NCI-H1436 (cell line): ENCODE measurements around the gene THRB.

ENCODE experiments used
- DNase-seq: peaks from one replicate; lab custom pipeline; 2025; lab: John Stamatoyannopoulos, UW

Gene THRB

DNA sequence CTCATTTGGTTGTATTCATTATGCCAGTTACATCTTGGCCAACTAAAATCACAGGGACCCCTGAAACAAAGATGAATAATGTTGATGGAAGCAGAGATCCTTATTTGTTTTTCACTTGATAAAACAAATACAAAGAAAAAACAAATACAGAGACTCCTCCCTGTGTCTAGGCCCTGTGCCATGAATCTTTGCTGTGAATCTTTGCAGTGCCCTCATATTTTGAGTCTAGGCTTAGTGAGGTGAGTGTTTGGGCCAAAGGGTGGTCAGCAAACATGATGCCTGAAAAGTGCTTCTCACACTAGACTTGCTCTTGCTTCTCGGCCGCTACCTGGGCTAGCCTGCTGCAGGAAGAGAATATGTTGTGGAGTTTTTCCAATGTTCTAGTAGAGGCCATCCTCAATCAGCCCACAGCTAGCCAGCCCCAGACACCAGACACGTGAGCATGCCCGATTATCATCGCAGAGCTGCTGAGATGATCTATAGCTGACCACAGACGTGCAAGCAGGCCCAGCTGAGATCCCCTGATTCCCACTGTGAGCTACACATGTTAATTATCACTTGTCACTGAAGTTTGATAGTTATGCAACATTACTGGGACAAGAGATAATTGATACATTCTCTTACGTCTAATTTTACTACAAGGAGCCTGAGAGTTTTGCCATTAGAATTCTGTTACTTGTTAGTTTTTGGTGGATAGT is 191.4 kb downstream of the THRB start:
- no peak for DNase-seq

DNA sequence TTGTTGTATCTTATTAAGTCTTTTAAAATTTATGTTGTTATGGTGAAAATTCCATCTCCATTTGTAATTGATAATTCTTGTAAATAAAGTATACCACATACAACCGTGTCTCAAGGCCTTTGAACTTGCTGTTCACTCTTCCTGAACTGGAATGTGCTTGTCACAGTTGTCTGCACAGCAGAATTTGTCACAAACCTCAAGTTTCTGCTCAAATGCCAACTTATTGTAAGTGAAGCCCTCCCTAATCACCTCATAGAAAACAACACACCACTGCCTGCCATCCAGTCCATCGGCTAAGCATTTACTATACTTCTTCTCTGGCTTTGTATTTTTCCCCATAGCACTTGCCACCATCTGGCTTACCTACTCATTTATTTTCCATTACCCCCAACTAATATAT is 192.3 kb downstream of the THRB start:
- no peak for DNase-seq

DNA sequence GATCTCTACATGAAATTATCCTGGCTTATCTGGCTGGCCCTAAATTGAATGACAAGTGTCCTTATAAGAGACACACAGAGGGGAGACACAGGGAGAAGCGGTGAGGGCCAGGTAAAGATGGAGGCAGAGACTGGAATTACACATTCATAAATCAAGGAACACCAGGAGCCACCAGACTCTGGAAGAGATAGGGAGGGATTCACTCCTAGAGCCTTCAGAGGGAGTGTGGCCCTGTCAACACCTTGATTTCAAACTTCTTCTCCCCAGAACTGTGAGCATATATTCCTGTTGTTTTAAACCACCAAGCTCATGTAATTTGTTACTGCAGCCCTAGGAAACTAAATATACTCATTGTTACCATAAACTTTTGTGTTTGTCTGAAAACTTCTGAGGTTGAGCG is 193.7 kb downstream of the THRB start:
- no peak for DNase-seq

DNA sequence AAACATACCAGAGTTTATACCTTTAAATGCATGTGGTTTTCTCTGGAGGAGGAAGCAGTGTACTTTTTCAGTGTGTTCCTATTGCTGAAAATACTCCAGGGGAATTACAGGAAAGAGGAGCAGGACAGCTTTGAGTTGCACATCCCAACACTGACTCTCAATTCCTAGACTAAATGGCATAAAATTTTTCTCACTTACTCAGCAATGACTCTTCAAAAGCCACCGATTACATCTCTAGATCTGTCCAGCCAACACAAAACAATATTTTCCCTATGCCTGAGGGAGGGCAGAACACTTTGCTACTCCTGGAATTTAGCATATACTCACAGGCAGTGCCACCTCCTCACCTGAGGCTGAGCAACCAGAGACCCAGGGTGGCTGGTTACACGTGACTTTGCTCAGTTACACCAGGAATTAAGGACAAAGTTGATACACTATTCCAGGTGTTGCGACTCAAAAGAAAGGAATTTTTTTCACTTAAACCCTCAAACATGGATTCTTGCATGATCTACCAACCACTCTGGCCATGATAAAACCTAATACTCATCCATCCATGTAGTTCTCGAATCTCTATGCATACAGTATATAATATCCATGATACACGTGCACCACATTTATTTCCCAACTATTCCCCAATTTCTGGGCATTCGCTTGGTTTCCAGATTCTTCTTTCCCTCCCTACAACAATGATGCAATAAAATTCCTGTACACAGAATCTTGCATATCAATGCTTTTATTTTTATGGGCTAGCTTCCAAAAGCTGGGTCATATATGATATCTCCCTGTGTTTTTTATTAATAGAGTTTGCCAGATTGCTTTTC is 194.6 kb downstream of the THRB start:
- no peak for DNase-seq

DNA sequence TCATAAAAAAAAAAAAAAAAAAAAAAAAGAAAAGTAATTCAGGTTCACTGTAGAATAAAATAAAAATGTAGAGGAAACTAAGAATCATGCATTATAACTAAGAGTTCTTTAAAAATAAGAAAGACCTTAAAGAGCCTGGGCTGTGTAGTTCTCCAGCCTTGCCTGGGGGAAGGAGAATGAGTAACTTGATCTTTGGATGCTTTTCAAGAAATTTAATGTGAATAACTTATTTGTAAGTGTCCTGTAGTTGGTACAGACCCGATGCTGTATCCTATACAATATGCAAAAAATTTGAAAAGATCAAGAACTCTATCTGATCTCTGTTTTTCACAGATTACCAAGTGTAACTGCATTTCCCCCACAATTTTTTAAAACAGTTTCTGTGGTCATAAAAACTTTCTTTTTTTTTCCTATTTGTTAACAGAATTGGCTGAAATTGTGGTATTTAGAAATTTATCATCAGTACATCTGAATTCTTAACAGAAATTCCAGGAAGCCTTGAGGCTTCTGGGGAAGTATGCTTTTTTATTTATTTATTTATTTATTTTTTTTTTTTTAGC is 195.3 kb downstream of the THRB start:
- DNase-seq = no peak

DNA sequence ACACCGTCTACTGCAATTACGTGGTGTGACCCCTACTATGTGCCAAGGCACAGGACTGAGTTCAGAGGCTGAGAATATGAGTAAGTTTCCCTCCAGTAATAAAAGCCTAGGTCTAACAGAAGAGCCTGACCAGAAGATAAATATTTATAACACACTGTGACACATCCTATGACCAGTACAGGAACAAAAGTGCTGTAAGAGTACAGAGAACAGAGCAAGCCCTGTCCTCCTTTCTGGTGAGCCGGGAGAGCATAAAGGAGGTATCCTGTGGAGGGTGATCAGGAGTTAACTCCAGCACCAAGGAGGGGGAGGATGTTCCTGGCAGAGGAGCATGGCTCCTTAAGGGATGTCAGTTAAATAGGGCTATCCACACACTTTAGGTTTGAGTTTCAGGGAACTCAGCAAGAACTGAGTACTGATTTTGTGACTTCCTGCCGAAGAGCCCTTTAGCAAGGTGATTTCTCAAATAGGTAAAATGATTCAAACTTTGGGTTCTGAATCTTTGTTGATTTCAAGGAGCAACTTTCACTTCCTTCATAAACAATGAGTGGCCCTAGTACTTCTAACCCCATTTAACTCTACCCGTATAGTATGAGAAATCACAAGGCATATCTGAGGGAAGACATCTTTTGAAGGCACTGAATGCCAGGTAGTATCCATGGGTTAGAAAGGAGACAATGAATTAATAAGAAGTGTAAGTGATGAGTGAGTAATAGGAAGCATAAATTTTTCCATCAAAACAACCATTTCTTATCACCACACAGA is 198.0 kb downstream of the THRB start:
- no peak for DNase-seq

DNA sequence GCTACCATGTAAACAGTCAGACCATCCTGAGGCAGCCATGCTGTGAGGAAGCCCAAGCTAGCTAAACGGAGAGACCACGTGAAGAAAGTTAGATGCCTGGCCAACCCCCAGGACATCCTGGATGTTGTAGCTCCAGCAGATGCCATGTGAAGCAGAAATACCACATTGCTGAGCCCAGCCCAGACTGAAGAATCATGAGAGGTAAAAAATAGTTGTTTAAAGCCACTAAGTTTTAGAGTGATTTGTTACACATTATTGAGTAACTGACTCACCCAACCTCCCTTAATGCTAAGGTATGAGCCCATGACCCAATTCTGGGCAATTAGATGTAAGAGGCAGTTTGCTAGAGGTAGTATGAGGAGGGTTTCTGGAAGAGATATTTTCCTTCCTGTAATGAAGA is 200.5 kb downstream of the THRB start:
- DNase-seq = no peak

DNA sequence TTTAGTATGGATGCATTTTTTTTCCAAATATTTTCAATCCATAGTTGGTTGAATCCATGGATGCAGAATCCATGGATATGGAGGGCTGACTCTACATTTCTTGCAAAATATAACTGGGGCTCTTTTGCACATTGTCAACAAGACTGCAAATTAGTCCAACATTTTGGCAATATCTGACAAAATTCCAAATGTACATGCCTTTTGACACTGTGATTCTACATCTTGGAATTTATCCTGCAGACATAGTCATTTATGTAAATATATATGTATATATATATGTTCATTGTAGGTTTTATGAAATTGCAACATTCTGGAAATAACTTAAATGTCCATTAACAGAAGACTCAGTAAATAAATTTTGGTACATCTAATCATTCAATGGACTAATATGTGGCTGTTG is 203.0 kb downstream of the THRB start:
- no peak for DNase-seq

DNA sequence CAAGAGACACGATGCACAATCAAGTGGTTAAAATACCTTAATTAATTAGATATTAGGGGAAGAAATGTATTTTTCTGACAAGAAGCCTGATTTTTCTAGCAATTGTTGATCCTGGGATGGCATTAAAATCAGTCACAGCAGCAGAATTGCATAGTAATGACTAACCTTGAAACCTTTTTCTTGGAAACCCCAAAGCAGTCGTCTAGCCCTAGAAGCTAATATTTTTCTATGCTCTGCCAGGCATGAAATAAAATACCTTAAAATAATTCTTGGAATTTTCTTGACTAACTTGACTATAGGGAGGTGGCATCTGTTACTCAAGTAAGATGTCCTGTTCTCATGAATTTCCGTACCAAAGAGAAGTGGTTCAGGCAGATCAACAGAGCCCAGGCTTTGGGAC is 204.1 kb downstream of the THRB start:
- DNase-seq = no peak

DNA sequence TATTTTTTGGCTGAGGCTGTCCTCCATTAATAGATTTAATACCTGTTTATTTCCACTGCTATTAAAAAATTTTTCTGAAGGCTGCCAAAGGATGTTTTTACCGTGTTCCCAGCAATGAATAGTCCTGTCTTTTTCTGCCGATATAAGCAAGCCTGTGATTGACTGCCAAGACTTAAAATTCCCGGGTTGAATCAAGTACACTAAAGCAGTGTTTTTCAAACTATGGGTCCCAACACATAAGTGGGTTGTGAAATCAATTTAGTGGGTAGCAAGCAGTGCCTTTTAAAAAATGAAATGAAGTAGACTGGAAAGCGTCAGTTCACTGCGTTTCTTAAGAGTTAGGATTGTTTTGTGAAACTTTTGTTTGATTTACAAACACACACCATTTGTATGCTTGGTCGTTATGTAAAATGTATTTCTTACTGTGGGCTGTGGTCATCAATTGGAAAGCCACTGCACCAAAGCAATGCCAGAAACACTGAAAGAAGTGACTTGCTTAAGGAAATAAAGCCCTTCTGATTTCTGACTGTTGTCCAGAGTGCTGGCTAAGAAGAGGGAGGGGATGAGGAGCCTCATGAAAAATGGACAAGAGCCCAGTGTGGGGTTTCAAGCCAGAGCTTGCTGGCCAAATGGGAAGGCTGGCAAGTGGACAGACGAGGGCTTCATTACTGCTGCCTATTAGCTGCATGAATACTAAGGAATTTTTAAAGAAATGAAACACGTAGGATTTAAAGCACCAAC is 206.0 kb downstream of the THRB start:
- DNase-seq = no peak

DNA sequence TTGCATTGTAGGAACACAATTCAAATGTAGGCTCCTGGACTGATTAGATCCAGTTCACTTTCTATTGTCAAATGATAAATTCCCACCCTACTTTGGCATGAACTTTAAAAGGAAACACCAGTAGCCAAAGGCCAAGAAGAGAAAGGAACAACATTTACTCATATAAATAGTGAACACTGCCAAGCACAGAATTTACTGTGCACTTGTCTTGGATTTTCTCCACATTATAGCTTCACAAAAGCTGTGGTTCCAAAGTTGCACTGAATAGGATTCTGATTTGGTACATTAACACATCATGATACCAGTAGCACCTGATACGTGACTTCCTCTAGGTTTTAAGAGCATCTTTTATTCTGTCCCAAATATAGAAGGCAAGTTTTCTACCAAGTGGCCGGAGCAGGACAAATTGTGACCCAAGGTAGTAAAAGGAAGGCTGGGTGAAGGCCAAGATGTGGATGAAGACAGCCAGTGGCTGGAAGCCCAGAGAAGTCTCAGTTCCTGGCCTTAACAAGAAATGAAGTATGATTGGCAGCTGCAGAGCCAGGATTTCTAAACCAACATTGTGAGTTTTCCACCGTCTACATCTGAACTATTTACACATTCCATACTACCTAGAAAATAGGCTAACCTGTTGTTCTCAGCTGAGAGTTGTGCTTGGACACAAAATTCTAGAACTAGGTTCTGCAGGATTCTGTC is 206.7 kb downstream of the THRB start:
- no peak for DNase-seq

DNA sequence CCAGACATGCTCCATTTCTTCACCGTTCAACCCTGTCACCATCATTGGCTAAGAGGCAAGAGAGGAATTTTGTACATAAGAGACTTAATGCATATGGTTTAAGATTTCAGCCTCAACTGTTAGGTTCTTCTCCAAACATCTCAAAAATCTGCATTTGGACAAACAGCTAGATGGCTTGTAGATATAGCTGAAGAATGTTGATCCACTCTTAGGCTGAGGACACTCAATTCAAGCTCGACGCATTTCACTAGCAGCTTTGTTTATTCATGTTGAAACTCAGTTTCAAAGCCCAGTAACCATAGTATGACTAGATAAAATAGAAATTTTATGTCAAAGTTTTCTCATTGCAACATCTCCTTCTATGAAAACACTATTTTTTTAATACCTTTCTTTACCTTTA is 208.2 kb downstream of the THRB start:
- DNase-seq = no peak

DNA sequence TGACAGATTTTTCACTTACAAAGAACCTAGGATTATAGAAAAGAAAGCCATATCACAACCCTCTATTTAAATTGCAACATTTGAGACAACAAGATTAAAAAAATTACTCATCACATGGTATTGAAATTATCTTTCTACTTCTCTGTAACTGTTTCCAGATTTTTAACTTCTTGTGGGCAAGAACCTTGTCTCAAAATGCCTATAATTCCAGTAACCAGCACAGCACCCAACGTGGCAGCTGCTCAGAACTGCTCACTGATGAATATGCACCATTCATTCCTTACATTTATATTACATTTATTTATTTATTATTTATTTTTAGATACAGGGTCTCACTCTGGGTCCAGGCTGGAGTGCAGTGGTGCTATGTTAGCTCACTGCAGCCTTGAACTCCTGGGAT is 216.1 kb downstream of the THRB start:
- DNase-seq = no peak

DNA sequence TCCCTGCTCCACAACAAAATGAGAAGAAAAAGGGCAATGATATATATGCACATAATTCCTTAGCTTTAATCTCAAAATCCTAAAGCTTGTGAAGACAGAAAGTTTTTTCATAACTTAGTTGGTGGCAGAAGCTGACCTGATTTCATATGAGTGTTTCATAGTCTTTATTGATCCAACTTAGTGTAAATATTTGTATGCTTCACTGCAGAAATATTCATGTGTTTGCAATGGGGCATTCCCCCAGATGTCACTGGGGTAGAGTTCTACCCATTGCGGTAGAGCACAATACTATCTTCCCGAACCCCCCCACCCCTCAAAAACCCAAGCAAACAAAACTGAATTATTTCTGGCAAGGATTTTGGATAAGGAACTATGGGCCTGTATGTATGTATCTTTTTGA is 221.2 kb downstream of the THRB start:
- no peak for DNase-seq

DNA sequence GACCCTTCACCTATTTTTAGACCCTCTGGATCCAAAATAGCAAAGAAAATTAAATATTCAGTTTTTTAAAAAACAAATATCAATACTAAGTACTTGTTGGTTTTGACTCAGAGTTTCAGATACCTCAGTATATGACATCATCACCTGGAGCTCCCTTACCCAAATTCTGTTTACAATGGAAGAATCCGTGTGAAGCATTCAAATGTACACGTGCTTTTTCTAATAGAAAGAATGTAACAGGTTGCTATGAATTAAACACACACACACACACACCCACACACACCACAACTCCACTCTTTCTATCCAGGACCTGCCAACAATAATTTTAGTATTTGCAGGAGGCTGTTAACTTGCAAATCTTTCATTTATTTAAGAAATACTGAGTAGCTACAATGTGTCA is 221.8 kb downstream of the THRB start:
- DNase-seq = no peak

DNA sequence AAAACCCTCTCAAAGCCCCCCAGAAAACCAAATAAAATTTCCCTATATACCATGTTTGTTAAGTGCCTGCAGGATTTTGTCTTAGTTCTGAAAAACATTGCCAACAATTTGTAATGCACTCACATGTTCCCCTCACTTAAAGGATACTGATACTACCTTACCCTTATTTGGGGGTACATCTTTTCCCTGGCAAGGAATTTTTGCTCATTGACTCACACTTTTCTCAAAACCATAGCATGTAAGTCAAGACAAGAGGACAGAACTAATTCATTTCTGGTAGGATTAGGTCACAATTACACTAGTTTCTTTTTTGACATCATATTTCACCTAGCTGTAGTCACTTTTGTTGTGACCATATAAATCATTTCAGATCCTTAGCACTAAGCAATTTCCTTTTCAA is 222.2 kb downstream of the THRB start:
- DNase-seq = no peak

DNA sequence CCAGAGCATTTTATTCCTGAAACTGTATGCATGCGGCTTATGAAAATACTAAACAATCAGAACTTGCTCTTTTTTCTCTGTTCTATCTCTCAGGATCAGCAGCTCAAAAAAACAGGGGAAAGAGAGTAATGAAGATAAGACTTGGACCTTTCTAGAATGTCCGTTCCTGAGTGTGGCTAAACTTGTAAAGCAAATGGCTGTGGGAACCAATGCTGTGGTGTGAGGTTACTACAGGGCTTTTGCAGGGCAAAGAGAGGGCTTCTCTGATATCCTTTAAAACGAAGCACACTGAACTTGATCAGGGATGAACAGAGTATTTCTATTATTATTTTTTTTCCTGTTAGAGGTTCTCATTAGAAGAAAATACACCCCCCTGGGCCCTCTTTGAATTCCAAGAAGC is 223.4 kb downstream of the THRB start:
- DNase-seq = no peak

DNA sequence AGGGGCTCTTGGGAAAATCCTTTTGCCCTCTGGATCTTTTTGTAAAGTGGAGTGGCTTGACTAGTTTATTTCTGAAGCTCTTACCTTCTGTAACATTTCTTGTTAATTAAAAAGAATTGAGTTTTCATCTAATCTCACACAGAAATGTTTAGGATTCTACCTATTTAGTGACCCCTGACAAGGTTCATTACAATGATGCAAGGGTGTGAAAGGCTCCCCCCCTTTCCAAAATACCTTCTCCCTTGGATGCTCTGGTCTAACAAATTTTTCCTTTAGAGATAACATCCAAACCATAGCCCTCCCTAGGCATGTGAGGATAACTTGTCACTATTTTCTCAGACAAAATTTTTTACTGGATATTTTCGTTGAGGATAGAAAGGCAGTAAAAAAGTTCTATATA is 223.9 kb downstream of the THRB start:
- DNase-seq = no peak

DNA sequence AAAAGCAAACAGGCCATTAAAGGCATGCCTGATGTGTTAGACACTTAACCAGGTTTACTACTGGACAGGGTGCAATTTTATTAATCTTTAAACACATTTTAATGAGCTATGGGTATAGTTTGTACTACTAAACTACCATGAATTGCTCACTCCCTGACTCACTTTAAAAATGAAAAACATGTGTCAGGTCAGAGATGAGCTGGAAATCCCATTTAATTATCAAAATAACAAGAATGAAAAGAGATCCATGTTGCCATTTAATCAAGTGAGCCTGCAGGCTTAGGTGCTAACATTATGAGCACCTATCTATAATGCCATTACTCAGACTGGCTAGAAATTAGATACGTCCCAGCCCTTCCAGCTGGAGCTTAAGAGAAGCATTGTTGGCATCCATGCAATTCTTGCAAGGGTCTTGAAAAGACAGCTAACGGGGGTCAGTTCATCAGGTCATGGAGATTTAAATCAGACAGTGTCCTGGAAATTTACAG is 224.4 kb downstream of the THRB start:
- no peak for DNase-seq

DNA sequence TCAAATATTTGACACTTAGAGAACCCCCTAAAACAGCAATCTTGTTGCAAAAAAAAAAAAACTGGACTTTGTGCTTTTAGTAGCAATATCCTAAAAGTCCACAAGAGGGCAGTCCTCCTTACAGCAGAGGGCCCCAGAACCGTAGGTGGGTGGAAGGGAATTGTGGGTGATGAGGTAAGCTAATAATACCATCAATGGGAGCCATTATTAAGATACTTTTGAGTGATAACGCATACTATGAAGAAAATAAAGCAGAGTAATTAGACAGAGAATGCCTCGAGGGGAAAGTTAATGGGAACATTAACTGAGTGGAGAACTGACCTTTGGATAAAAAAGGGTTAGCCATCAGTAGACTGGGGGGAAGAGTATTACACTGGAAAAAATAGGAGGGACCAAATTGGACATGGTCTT is 229.9 kb downstream of the THRB start:
- DNase-seq = no peak

DNA sequence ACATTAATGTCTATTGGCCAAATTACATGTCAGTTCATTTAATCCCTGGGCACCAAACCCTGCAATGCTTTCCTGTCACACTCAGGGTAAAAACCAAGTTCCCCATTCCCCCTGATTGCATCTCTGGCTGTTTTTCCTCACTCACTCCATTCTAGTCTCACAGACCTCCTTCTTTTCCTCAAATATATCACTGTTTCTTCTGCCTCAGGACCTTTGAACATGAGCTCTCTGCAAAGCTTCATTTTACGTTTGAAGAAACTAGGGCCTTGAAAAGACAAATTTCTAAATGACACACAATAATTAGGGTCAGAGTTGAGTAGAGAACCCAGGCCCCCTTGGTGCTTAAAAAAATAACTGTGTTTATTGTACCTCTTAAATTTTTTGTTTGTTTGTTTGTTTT is 230.6 kb downstream of the THRB start:
- DNase-seq = no peak
